DND-41 (cell line): Measurements from ENCODE around the gene FBXO15.

Experiments used
- EZH2 ChIP-seq: IDR thresholded peaks from 3 replicates; pipeline ENCODE4 v1.6.1; 2012; ENCODE audit warnings: borderline replicate concordance, low read depth, mild to moderate bottlenecking, moderate library complexity, low read length, inconsistent platforms; ENCODE audit not compliant: severe bottlenecking
- TF ChIP-seq, protein P1 (sequence below): IDR thresholded peaks from 2 replicates; pipeline ENCODE4 v1.5.1; 2012; ENCODE audit warnings: borderline replicate concordance, low read length, moderate library complexity, mild to moderate bottlenecking; ENCODE audit not compliant: poor library complexity, severe bottlenecking; ENCODE audit errors: extremely low read depth

DNA sequence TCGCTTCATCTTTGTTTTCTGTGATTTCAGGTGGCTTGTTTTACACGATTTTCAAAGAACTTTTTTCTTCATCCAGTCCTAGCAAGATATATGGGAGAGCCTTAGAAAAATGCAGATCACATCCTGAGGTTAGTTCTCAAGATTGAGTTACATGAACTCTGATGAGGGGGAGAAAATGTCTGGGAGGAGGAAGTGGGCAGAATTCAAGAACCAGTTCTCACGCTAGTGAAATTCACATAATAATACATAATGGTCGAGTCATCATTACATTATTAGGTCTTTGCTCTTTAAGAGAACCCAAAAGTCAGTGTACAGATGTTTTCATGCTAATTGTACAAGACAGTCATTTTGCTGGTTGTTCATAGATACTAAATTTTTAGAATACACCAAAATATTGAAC, 7.6 kb upstream of the FBXO15 start:
- no peak for TF ChIP-seq EZH2
- TF ChIP-seq, protein P1, sequence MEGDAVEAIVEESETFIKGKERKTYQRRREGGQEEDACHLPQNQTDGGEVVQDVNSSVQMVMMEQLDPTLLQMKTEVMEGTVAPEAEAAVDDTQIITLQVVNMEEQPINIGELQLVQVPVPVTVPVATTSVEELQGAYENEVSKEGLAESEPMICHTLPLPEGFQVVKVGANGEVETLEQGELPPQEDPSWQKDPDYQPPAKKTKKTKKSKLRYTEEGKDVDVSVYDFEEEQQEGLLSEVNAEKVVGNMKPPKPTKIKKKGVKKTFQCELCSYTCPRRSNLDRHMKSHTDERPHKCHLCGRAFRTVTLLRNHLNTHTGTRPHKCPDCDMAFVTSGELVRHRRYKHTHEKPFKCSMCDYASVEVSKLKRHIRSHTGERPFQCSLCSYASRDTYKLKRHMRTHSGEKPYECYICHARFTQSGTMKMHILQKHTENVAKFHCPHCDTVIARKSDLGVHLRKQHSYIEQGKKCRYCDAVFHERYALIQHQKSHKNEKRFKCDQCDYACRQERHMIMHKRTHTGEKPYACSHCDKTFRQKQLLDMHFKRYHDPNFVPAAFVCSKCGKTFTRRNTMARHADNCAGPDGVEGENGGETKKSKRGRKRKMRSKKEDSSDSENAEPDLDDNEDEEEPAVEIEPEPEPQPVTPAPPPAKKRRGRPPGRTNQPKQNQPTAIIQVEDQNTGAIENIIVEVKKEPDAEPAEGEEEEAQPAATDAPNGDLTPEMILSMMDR, result no peak
